Endodermal cell (in vitro differentiated cells): ENCODE results near the gene TAF6. TPM values are rescaled to one million over a fixed set of nuclear protein-coding genes. Genes with fewer than 3 reads are reported as not detected.

Experiments used
- DNase-seq: peaks from one replicate; pipeline ENCODE4 v3.0.0-alpha.2; 2017
- H3K27ac ChIP-seq: 2 replicates; pipeline ENCODE4 v1.5.1; 2013; ENCODE audit warnings: mild to moderate bottlenecking, low read depth, low read length, moderate library complexity
- H3K27me3 ChIP-seq: 2 replicates; pipeline ENCODE4 v1.6.1; 2013; ENCODE audit warnings: mild to moderate bottlenecking, low read length, moderate library complexity; ENCODE audit not compliant: insufficient read depth, control insufficient read depth, poor library complexity, severe bottlenecking
- H3K36me3 ChIP-seq: 2 replicates; pipeline ENCODE4 v1.7.0; 2013; ENCODE audit warnings: mild to moderate bottlenecking, low read length, moderate library complexity; ENCODE audit not compliant: control insufficient read depth, insufficient read depth
- H3K4me1 ChIP-seq: one replicate; pipeline ENCODE4 v1.7.0; 2013; ENCODE audit warnings: low read length; ENCODE audit not compliant: control insufficient read depth, insufficient read depth
- H3K4me3 ChIP-seq: 2 replicates; pipeline ENCODE4 v1.5.1; 2013; ENCODE audit warnings: mild to moderate bottlenecking, low read length, moderate library complexity
- H3K9ac ChIP-seq: 2 replicates; pipeline ENCODE4 v1.6.1; 2013; ENCODE audit warnings: mild to moderate bottlenecking, low read length, moderate library complexity; ENCODE audit not compliant: poor library complexity, severe bottlenecking; ENCODE audit errors: extremely low read depth
- H3K9me3 ChIP-seq: 2 replicates; pipeline ENCODE4 v1.6.1; 2013; ENCODE audit warnings: mild to moderate bottlenecking, low read length, moderate library complexity; ENCODE audit not compliant: control insufficient read depth
- H3K27ac Mint-ChIP-seq: 2 replicates; pipeline ENCODE4 v1.8.0; 2020; ENCODE audit warnings: mixed read lengths
- H3K27me3 Mint-ChIP-seq: 2 replicates; pipeline ENCODE4 v1.8.0; 2021; ENCODE audit warnings: mild to moderate bottlenecking, mixed read lengths; ENCODE audit not compliant: insufficient read depth
- H3K36me3 Mint-ChIP-seq: 2 replicates; pipeline ENCODE4 v1.8.0; 2020; ENCODE audit warnings: low read depth, mixed read lengths
- H3K4me1 Mint-ChIP-seq: 2 replicates; pipeline ENCODE4 v1.8.0; 2020; ENCODE audit warnings: mixed read lengths
- H3K4me3 Mint-ChIP-seq: 2 replicates; pipeline ENCODE4 v1.8.0; 2020; ENCODE audit warnings: mild to moderate bottlenecking, moderate library complexity, mixed read lengths
- H3K9me3 Mint-ChIP-seq: 2 replicates; pipeline ENCODE4 v1.8.0; 2020; ENCODE audit warnings: mild to moderate bottlenecking, mixed read lengths
- WGBS, 2 experiments: methylation state at CpG; one replicate each; pipeline versions ENCODE4 v1.1.5 to v1.1.7; 2013; ENCODE audit warnings: missing lambda C conversion rate in 2 of 2, mixed read lengths in 1 of 2; ENCODE audit not compliant: insufficient coverage in 1 of 2, insufficient read length in 1 of 2; 5-methylcytosine and 5-hydroxymethylcytosine counted together
- total RNA-seq, 2 donors: library from RNA; stranded (reverse); fragmentation: NEBNext Ultra II Directional in 1 of 2; extraction: Animal tissue kit (Norgen Biotek cat#: 25700) in 1 of 2; gene quantifications; 2 replicates in 1 of 2; 3 replicates in 1 of 2; pipeline ENCODE4 v1.2.1, GENCODE V29; 2021
- TF ChIP-seq, protein P1 (sequence below): fragments of 200-600 bp; sonication (generic); conservative IDR thresholded peaks from 2 replicates; pipeline ENCODE4 v1.5.0; 2021; ENCODE audit warnings: antibody characterized with exemption, mild to moderate bottlenecking

The TAF6 gene
- total RNA-seq, 2 donors from 2014 or later, result 83.1 to 113 TPM

GRCh38 chr7:100102950-100103840, 16.0 kb downstream of the TAF6 start:
- H3K27me3 Mint-ChIP-seq, result no peaks in the 10 kb centered on the region
- peaks cover 6% of the 10 kb centered on the region for H3K4me1 ChIP-seq
- H3K27me3 ChIP-seq, result no peaks in the 10 kb centered on the region
- H3K9me3 Mint-ChIP-seq, result no peaks in the 10 kb centered on the region
- no peak overlapping the region for H3K27ac ChIP-seq
- H3K36me3 ChIP-seq, result peaks cover 44% of the 10 kb centered on the region
- peak overlapping the region; percentile 100 for H3K9ac ChIP-seq
- TF ChIP-seq, protein P1, sequence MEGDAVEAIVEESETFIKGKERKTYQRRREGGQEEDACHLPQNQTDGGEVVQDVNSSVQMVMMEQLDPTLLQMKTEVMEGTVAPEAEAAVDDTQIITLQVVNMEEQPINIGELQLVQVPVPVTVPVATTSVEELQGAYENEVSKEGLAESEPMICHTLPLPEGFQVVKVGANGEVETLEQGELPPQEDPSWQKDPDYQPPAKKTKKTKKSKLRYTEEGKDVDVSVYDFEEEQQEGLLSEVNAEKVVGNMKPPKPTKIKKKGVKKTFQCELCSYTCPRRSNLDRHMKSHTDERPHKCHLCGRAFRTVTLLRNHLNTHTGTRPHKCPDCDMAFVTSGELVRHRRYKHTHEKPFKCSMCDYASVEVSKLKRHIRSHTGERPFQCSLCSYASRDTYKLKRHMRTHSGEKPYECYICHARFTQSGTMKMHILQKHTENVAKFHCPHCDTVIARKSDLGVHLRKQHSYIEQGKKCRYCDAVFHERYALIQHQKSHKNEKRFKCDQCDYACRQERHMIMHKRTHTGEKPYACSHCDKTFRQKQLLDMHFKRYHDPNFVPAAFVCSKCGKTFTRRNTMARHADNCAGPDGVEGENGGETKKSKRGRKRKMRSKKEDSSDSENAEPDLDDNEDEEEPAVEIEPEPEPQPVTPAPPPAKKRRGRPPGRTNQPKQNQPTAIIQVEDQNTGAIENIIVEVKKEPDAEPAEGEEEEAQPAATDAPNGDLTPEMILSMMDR, result no peak
- H3K9me3 ChIP-seq, result no peaks in the 10 kb centered on the region
- H3K4me3 ChIP-seq, result peak overlapping the region; percentile 92
- no peak for DNase-seq
- H3K36me3 Mint-ChIP-seq, result peaks cover 59% of the 10 kb centered on the region
- H3K4me1 Mint-ChIP-seq, result peaks cover 17% of the 10 kb centered on the region
- peak overlapping the region; percentile 97 for H3K27ac Mint-ChIP-seq
- peak overlapping the region; percentile 89 for H3K4me3 Mint-ChIP-seq
- 74 to 90% methylated on average over 10 to 17 of the region's 17 CpGs for WGBS, 2 experiments

DNA sequence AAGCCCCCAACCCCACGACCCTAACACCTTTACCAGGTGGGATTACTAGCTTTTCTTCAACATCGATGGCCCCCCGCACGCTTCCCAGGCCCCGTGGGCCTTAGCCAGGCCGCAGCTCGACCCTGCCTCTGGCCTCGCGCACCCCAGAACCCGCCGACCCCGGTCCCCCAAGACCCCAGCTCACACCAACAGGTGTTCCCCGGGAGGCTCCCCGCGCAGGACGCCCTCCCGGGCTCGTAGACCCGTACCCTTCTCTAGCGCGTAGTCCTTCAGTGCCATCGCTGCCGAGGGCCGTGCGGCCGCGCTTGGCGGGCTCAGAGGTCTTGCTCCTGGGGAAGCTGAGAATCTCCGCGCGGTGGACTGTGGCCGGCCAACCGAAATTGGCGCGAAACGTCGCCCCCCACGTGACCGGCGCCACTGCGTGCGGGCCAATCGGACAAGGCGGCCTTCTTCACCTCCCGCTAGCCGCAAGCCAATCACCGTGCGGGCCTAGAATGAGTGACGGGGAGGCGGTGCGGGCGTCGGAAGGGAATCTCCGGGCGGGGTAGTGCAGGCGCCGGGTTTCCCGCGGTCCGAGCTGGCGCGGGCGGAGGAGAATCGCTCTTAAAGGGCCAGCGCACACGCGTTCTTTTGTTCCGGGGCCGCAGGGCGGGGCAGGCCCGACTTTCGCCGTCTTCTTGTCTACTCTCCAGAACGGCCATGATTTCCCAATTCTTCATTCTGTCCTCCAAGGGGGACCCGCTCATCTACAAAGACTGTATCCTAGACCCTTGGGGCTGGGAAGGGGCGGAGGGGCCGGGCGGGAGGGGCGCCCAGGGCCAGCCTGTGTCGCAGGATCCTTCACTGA, 17.9 kb downstream of the TAF6 start, which contains the start of the genes AP4M1 and MCM7:
TSS of gene AP4M1 (plus strand) at position 628 of the 847 bp plus-strand sequence. CDS start at position 700, 72 bp downstream.
TSS of gene MCM7 (minus strand) at position 382 of the 847 bp plus-strand sequence. CDS start at position 279, 103 bp downstream.
- peak; percentile 99 for DNase-seq
- peaks cover 51% of the 10 kb centered on the region for H3K36me3 ChIP-seq
- H3K4me3 ChIP-seq, result peak within 1 kb of the TSS; percentile 92
- Mint-ChIP-seq H3K4me1 (peaks cover 17% of the 10 kb centered on the region), H3K27ac (peak within 1 kb of the TSS; percentile 97), H3K27me3 (no peaks in the 10 kb centered on the region), H3K9me3 (no peaks in the 10 kb centered on the region), H3K4me3 (peak within 1 kb of the TSS; percentile 89), H3K36me3 (peaks cover 62% of the 10 kb centered on the region)
- no peaks in the 10 kb centered on the region for H3K9me3 ChIP-seq
- WGBS, 2 experiments, result 0% methylated on average over 59 to 80 of the region's 80 CpGs
- peak within 1 kb of the TSS; percentile 99 for H3K27ac ChIP-seq
- H3K9ac ChIP-seq, result peak within 1 kb of the TSS; percentile 100
- no peaks in the 10 kb centered on the region for H3K27me3 ChIP-seq
- H3K4me1 ChIP-seq, result peaks cover 6% of the 10 kb centered on the region
- TF ChIP-seq, protein P1, result no peak

DNA sequence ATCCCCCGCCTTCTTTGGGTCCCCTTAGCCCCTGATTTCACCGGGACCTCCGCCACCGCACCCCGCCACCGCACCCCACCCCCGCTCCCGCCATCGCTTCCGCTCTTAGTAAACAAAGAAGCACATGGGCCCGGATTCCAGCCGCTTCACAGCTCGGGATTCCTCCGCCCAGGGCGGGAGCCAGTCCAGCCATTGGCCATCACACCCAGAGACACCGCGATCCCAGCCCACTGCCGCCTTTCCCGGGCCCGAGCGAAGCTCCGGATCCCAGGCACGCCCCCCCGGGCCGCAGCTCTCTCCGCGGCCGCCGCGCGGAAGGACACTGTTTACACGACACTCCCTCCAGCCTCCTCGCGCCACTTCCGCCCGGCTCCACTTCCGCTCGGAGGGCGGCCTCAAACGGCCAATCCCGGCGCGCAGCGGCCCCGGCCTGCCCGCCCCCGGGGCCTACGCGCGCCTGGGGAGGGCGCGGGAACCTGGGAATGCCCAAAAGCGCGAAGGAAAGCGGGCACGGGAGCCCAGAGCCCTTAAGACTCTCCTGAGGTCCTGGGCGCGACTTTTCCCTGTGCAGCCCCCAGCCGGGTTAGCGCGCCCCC, 18.6 kb downstream of the TAF6 start:
- H3K4me3 Mint-ChIP-seq, result peak overlapping the region; percentile 89
- 0% methylated on average over 10 to 61 of the region's 61 CpGs for WGBS, 2 experiments
- H3K4me3 ChIP-seq, result peak overlapping the region; percentile 92
- peak overlapping the region; percentile 99 for H3K27ac ChIP-seq
- H3K9me3 ChIP-seq, result no peaks in the 10 kb centered on the region
- peaks cover 69% of the 10 kb centered on the region for H3K36me3 Mint-ChIP-seq
- peaks cover 17% of the 10 kb centered on the region for H3K4me1 Mint-ChIP-seq
- no peaks in the 10 kb centered on the region for H3K27me3 ChIP-seq
- peaks cover 6% of the 10 kb centered on the region for H3K4me1 ChIP-seq
- H3K36me3 ChIP-seq, result peaks cover 54% of the 10 kb centered on the region
- H3K9me3 Mint-ChIP-seq, result no peaks in the 10 kb centered on the region
- H3K27me3 Mint-ChIP-seq, result no peaks in the 10 kb centered on the region
- peak overlapping the region; percentile 100 for H3K9ac ChIP-seq
- DNase-seq, result peak; percentile 95
- peak overlapping the region; percentile 97 for H3K27ac Mint-ChIP-seq
- TF ChIP-seq, protein P1, result no peak
